HG02642 (cell line): ENCODE measurements around the gene IFNK.

Experiments used
- ATAC-seq: cut with Tn5 transposase; IDR thresholded peaks from one replicate; pipeline ENCODE4 v1.9.1; 2021; ENCODE audit warnings: mild to moderate bottlenecking; ENCODE audit not compliant: unreplicated experiment, poor library complexity

IFNK gene

GRCh38 chr9:27536168-27536567, 12.1 kb downstream of the IFNK start:
- no peak for ATAC-seq

- no peak for ATAC-seq
Observed at GRCh38 chr9:27537027-27537435, 12.9 kb downstream of the IFNK start.

- ATAC-seq = no peak
Observed at GRCh38 chr9:27537756-27538155, 13.7 kb downstream of the IFNK start.

- peak; percentile 48 for ATAC-seq
Observed at GRCh38 chr9:27538647-27539046, 14.6 kb downstream of the IFNK start.

- ATAC-seq = peak; percentile 61
Observed at GRCh38 chr9:27539479-27540441, 15.7 kb downstream of the IFNK start.

DNA sequence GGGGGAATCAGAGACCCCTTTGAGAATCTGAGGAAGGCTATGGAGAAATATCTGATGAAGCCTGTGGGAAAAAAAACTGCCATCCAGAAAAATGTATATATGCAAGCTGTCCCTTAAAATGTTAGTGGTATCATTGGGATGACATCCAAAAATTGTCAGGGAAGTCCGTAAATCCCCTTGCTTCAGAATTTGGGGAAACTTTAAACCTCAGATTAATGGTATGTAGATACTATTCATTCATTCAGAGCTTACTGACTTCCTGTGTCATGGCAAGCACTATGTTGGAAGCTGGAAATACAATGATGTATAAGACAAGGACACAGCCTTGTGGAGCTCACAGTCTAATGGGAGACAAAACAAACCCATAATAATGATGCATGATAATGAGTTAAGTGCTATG, 16.4 kb downstream of the IFNK start:
- ATAC-seq = no peak

DNA sequence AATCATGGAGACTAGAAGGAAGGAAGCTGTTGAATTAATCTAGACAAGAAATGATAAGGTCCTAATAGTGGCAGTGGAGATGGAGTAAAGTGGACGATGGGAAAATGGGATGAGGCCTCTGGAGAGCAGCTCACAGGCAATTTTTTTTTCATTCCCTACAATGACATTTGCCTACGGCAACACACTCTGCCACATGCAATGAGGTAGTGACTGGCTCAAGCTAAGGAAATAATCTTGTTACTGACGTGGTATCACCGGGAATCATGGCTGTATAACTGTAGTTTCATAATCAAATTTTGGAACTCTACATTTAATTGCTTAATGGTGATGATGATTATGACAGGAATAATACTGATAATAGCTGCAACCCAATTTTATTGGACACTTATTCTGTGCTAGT, 17.6 kb downstream of the IFNK start:
- ATAC-seq = no peak

DNA sequence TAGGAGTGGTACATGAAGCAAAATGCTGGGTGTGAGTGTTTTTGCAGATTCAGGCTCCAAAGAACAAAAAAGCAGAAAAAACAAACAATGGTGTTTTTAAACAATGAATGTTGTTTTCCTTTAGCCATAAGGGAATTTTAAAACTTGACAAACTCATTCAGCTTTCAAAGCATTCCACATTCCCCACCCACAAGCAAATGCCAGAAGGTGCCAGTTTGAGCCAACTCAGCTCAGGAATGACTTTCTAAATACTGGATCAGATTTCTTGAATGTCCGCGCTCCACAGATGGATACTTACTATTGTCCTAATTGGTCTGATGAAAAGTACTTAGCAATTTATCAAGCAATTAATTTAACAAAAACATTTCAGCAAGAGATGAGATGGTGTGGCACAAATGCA, 18.4 kb downstream of the IFNK start:
- ATAC-seq = no peak

GRCh38 chr9:27545471-27545870, 21.4 kb downstream of the IFNK start:
- ATAC-seq = no peak

- no peak for ATAC-seq
Observed at GRCh38 chr9:27548055-27548741, 24.1 kb downstream of the IFNK start.

DNA sequence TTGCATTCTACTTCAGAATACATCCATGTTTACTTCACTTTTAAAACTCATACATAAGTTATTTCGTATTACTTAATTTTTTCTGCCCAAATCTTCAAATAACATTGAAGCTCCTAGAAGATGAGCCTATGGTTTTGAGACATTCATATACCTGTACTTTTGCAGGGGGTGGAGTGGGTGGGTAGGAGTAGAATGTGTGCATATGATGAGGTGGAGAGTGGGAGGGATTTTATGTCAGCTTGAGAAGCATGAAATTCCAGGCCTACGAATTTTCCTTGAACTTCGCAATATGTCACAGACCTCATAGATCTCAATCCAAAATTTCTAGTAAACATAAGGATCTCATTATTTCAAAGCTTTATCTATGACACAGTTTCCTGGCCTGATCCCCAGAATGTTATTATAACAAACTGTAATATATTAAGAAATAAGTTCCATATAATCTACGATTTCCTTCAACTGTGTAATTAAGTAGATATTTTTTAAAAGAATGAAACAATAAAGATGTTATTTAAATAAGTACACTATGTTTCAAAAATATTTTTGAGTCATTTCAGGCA, 25.2 kb downstream of the IFNK start:
- no peak for ATAC-seq

DNA sequence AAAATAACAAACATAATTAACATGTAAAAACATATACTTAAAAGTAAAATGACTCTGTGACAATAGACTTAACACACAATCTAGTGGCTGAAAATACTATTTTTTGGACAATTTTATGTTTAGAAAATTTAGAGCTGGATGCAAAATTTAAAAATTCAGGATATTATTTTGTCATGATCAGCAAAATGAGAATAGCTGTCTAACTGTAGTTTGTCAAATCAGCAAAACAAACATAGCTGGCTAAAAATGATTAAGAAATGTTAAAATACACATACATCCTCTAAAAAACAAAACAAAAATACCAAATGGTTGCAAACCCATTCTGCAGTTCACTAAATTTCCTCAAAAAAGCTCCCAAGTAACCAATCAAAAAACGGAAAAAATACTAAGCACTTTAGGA, 30.6 kb downstream of the IFNK start:
- no peak for ATAC-seq

DNA sequence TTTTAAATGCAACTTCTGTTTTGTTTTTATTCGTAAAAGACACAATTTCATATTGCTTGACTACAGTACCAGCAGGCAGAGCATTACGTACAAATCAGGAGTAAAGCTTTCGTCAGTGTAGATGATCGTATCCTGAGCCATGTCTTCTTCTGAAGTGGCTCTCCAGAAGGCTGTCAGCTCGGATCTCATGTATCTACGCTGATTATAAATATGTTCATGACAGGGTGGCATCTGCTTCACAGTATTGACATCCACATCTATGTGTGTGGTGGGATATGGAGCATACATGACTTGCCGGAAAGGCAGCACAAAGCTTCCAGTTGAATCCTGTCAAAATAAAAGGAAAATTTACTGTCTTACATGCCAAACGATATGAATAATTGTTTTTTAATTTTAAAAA, 32.4 kb downstream of the IFNK start:
- ATAC-seq = no peak

- ATAC-seq = no peak
Observed at GRCh38 chr9:27558307-27558706, 34.2 kb downstream of the IFNK start.

DNA sequence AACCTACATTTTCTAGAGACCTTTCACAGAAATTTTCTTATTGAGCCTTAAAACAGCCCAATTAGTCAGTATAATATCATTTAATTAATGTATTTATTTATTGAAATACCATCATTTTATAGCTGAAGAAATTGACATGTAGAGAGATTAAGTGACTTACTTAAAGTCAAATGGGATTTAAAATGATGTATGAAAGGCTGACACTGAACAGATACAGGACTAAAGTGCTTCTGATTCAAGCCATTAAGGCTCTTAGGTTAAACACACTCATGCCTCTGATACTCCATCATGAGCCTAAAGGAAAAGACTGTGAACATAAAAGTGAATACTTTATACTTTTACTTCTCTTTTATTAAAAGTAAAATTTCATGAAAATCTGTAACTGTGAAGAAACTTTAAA, 36.4 kb downstream of the IFNK start:
- ATAC-seq = no peak

DNA sequence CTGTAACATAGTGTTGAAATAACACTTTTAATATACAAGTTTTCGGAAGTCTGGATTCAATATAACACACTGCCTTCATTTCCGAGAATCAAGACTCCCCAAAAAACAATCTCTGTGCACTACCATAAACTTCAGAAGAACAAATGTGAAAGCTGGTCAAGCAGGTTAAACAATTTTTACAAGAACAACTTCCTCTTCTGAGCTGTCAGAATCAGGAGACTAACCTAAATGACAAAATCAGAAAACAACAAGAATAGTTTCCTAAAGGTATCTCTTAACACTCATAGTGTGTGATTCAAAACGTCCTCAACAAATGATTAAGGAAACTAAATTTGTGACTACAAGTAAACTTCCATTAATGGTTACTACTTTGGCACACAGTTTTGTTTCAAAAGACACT, 37.6 kb downstream of the IFNK start:
- peak; percentile 45 for ATAC-seq

DNA sequence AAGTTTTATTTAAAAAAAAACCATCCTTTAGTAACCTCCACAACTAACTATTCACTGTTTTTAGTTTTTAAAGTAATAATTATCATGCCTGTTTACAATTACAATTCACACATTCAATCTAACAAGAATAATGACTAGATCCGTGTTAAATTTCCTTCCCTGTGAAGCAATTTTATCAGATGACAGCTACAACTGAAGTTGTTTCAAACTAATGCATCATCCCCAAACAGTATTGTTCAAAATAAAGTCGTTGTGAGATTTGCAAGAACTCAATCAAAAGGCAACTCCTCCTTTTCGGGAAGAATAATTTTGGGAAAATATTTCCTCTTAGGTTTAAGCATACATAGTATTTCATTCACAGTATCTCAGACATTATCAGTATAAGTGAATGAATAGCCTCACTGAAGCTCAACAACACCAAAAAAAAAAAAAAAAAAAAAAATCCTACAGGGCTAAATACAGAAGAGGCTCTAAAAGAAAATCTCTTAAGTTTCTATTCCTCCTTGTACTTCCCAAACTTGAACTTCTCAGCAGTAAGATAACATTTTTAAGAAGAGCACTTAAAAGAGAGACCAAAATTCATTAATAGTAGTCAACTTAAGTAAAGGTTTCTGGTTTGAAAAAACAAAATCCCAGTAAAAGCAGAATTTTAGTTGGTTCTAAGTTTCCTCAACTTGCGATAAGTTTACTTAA, 39.8 kb downstream of the IFNK start:
- ATAC-seq = no peak

DNA sequence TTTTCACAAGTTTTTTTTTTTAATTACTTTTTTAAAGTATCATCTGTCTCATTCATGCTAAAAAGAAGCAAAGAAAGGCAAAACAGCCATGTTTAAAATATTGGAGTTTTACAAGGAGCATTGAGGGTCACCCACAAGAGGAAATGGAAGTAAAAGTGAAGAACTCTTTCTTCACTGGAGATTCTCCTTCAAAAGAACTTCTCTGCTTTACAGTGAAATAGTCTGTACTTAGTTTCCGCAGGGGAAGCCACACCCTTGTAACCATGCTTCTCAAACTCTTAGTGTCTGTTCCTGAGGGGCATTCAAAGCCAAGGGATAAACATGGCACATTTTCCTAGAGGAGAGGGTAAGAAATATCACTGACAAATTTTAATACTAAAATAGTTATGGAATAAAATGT, 40.6 kb downstream of the IFNK start:
- no peak for ATAC-seq

GRCh38 chr9:27565696-27566095, 41.6 kb downstream of the IFNK start:
- ATAC-seq = no peak

GRCh38 chr9:27566118-27566517, 42.0 kb downstream of the IFNK start:
- no peak for ATAC-seq

- ATAC-seq = no peak
Observed at GRCh38 chr9:27569406-27569805, 45.3 kb downstream of the IFNK start.
